HepG2 (cell line): Measurements from ENCODE around the gene B3GALNT2. TPM values are rescaled to one million over a fixed set of nuclear protein-coding genes. Genes with fewer than 3 reads are reported as not detected.

Source experiments
- CBX1 ChIP-seq: IDR thresholded peaks from one replicate; pipeline ENCODE4 v1.6.1; 2016; ENCODE audit warnings: antibody characterized with exemption, low read depth
- CSRNP2 ChIP-seq: sonication (generic); formaldehyde crosslinking; conservative IDR thresholded peaks from 2 replicates; pipeline ENCODE4 v1.8.0; 2022; ENCODE audit warnings: low read depth, missing genetic modification reagents
- CTCF ChIP-seq: sonication (generic); formaldehyde crosslinking; IDR thresholded peaks from 2 replicates; pipeline ENCODE4 v1.5.0; 2020; ENCODE audit warnings: mild to moderate bottlenecking, missing genetic modification reagents, moderate library complexity
- HMGXB3 ChIP-seq: sonication (generic); formaldehyde crosslinking; IDR thresholded peaks from 2 replicates; pipeline ENCODE4 v1.4.0; 2020; ENCODE audit warnings: missing genetic modification reagents, borderline replicate concordance
- KLF16 ChIP-seq, 2 experiments: sonication (generic) in 1 of 2; formaldehyde crosslinking in 1 of 2; IDR thresholded peaks; 2 replicates each; pipeline versions ENCODE4 v1.6.1 to v1.8.0; 2016 to 2023; ENCODE audit warnings: missing genetic modification reagents in 2 of 2, missing compliant biosample characterization in 1 of 2
- KLF6 ChIP-seq: IDR thresholded peaks from 2 replicates; pipeline ENCODE4 v1.8.0; 2016; ENCODE audit warnings: missing biosample characterization, missing genetic modification reagents
- PCBP1 ChIP-seq: fragments of 200-400 bp; formaldehyde crosslinking; IDR thresholded peaks from 2 replicates; pipeline ENCODE4 v1.6.1; 2017; ENCODE audit warnings: mild to moderate bottlenecking, low read depth, low read length, borderline replicate concordance
- PLSCR1 ChIP-seq: sonication (generic); formaldehyde crosslinking; IDR thresholded peaks from 2 replicates; pipeline ENCODE4 v1.5.0; 2020; ENCODE audit warnings: missing genetic modification reagents, mild to moderate bottlenecking, borderline replicate concordance
- POLR2AphosphoS5 ChIP-seq: IDR thresholded peaks from 2 replicates; pipeline ENCODE4 v1.6.1; 2012; ENCODE audit warnings: low read depth, low read length
- SNAPC2 ChIP-seq: sonication (generic); formaldehyde crosslinking; IDR thresholded peaks from 2 replicates; pipeline ENCODE4 v1.8.1; 2022; ENCODE audit warnings: mild to moderate bottlenecking, missing genetic modification reagents
- SOX5 ChIP-seq: IDR thresholded peaks from 2 replicates; pipeline ENCODE4 v1.6.1; 2016; ENCODE audit warnings: borderline replicate concordance
- TEAD2 ChIP-seq: sonication (generic); formaldehyde crosslinking; IDR thresholded peaks from 2 replicates; pipeline ENCODE4 v1.9.0; 2021; ENCODE audit warnings: missing genetic modification reagents
- THAP9 ChIP-seq: sonication (generic); formaldehyde crosslinking; IDR thresholded peaks from 2 replicates; pipeline ENCODE4; 2020; ENCODE audit warnings: missing genetic modification reagents, mild to moderate bottlenecking, borderline replicate concordance
- TMF1 ChIP-seq: sonication (generic); formaldehyde crosslinking; IDR thresholded peaks from 2 replicates; pipeline ENCODE4 v1.8.1; 2022; ENCODE audit warnings: low read depth, missing genetic modification reagents
- ZEB1 ChIP-seq: IDR thresholded peaks from 2 replicates; pipeline ENCODE4 v1.6.1; 2012; ENCODE audit warnings: mild to moderate bottlenecking, low read depth, inconsistent platforms; ENCODE audit not compliant: insufficient replicate concordance
- ZNF224 ChIP-seq: sonication (generic); formaldehyde crosslinking; IDR thresholded peaks from 2 replicates; pipeline ENCODE4 v1.5.0; 2020; ENCODE audit warnings: mild to moderate bottlenecking, missing genetic modification reagents
- ZNF737 ChIP-seq: sonication (generic); formaldehyde crosslinking; IDR thresholded peaks from 2 replicates; pipeline ENCODE4 v1.5.0; 2020; ENCODE audit warnings: missing genetic modification reagents, mild to moderate bottlenecking, borderline replicate concordance
- polyA plus RNA-seq, 8 experiments: library from polyadenylated mRNA; depleted of rRNA in 3 of 8; stranded (reverse) in 7 of 8; unstranded in 1 of 8; fragments of >200 nt; fragmentation: Illumina TruSeq in 4 of 8; extraction: Trizol in 4 of 8; gene quantifications; 2 replicates each; pipeline versions ENCODE4 v1.2.1 to v1.2.3, GENCODE V29; 2011 to 2016; ENCODE audit warnings: low read depth in 4 of 8, missing spikeins in 1 of 8, mixed read lengths in 1 of 8; ENCODE audit not compliant: insufficient read depth in 1 of 8
- total RNA-seq, 5 experiments: library from RNA; depleted of rRNA; stranded (reverse); fragments of >200 nt; fragmentation: Illumina TruSeq; extraction: Trizol; gene quantifications; 2 replicates each; pipeline ENCODE4 v1.2.3, GENCODE V29; 2016; ENCODE audit warnings: low read depth in 1 of 5

B3GALNT2 gene
- total and polyA plus RNA-seq, 2 of the 13 experiments (the other 11 are each of a cell fraction or from before 2014, with no cell fraction given): 16.5 to 28.9 TPM

- TF ChIP-seq HMGXB3 (CRISPR knock-in tag) (peak; percentile 31; the same call in 1 of the 2 replicates), ZEB1 (peak; percentile 66), TEAD2 (CRISPR knock-in tag) (0 out of 2 replicates have a peak, but pooled peaks have one; percentile 32), SOX5 (CRISPR knock-in tag) (peak; percentile 60; the same call in 1 of the 2 replicates), TMF1 (CRISPR knock-in tag) (no peak; the same call in 1 of the 2 replicates), KLF6 (peak; percentile 48; the same call in 1 of the 2 replicates), POLR2AphosphoS5 (peak; percentile 77), PCBP1 (0 out of 2 replicates have a peak, but pooled peaks have one; percentile 60), ZNF224 (CRISPR knock-in tag) (peak; percentile 88; the same call in 1 of the 2 replicates), PLSCR1 (CRISPR knock-in tag) (no peak), THAP9 (peak; percentile 88), CTCF (CRISPR knock-in tag) (peak; percentile 98), KLF16 (CRISPR knock-in tag; IDR thresholded peaks at IDR 0.05) (peak in 1 of 2 experiments; percentile 29; a peak in 1 of 4 replicates), SNAPC2 (CRISPR knock-in tag) (peak; percentile 88), CBX1 (no peak), CSRNP2 (no peak), ZNF737 (CRISPR knock-in tag) (peak; percentile 88; the same call in 1 of the 2 replicates)
- TF ChIP-seq, all 625 proteins: peak for 321
Observed at GRCh38 chr1:235504494-235505222, 406 bp upstream of the B3GALNT2 start (continued).
